HepG2 (cell line): Measurements from ENCODE around the gene ATP2C2. TPM values are rescaled to one million over a fixed set of nuclear protein-coding genes. Genes with fewer than 3 reads are reported as not detected.

Experiments
- HCFC1 ChIP-seq: fragments of 150-350 bp; IDR thresholded peaks from 2 replicates; pipeline ENCODE4 v1.6.1; 2014; ENCODE audit warnings: low read depth, low read length
- MED13 ChIP-seq: sonication (generic); formaldehyde crosslinking; IDR thresholded peaks from 2 replicates; pipeline ENCODE4 v1.5.0; 2020; ENCODE audit warnings: missing genetic modification reagents
- MTA1 ChIP-seq: sonication (generic); formaldehyde crosslinking; IDR thresholded peaks from 2 replicates; pipeline ENCODE4 v1.4.0; 2020; ENCODE audit warnings: missing genetic modification reagents, mild to moderate bottlenecking, borderline replicate concordance
- MXD4 ChIP-seq: IDR thresholded peaks from 2 replicates; pipeline ENCODE4 v1.6.1; 2016; ENCODE audit warnings: mild to moderate bottlenecking, missing biosample characterization, missing genetic modification reagents
- NAIF1 ChIP-seq: sonication (generic); formaldehyde crosslinking; IDR thresholded peaks from 2 replicates; pipeline ENCODE4 v1.5.0; 2020; ENCODE audit warnings: mild to moderate bottlenecking, missing genetic modification reagents, borderline replicate concordance
- RAD21 ChIP-seq: fragments of 450-650 bp; formaldehyde crosslinking; IDR thresholded peaks from 2 replicates; pipeline ENCODE4 v1.5.0; 2020; ENCODE audit warnings: mild to moderate bottlenecking
- SAP130 ChIP-seq: IDR thresholded peaks from 2 replicates; pipeline ENCODE4 v1.6.1; 2016; ENCODE audit warnings: low read depth
- SP140L ChIP-seq: sonication (generic); formaldehyde crosslinking; IDR thresholded peaks from 2 replicates; pipeline ENCODE4 v1.4.0; 2020; ENCODE audit warnings: missing genetic modification reagents, borderline replicate concordance
- TCF7L2 ChIP-seq: IDR thresholded peaks from 2 replicates; pipeline ENCODE4 v1.6.1; 2011; ENCODE audit warnings: mild to moderate bottlenecking, low read depth, low read length, moderate library complexity
- ZBTB21 ChIP-seq: sonication (generic); formaldehyde crosslinking; IDR thresholded peaks from 2 replicates; pipeline ENCODE4 v1.4.0; 2020; ENCODE audit warnings: missing genetic modification reagents
- ZBTB4 ChIP-seq: sonication (generic); formaldehyde crosslinking; IDR thresholded peaks from 2 replicates; pipeline ENCODE4 v1.4.0; 2020; ENCODE audit warnings: missing genetic modification reagents, mild to moderate bottlenecking, borderline replicate concordance
- ZBTB46 ChIP-seq: sonication (generic); formaldehyde crosslinking; IDR thresholded peaks from 2 replicates; pipeline ENCODE4 v1.4.0; 2020; ENCODE audit warnings: mild to moderate bottlenecking, missing genetic modification reagents, borderline replicate concordance
- ZNF761 ChIP-seq: sonication (generic); formaldehyde crosslinking; conservative IDR thresholded peaks from 2 replicates; pipeline ENCODE4 v1.4.0; 2020; ENCODE audit warnings: mild to moderate bottlenecking, missing genetic modification reagents
- polyA plus RNA-seq, 8 experiments: library from polyadenylated mRNA; depleted of rRNA in 3 of 8; stranded (reverse) in 7 of 8; unstranded in 1 of 8; fragments of >200 nt; fragmentation: Illumina TruSeq in 4 of 8; extraction: Trizol in 4 of 8; gene quantifications; 2 replicates each; pipeline versions ENCODE4 v1.2.1 to v1.2.3, GENCODE V29; 2011 to 2016; ENCODE audit warnings: low read depth in 4 of 8, missing spikeins in 1 of 8, mixed read lengths in 1 of 8; ENCODE audit not compliant: insufficient read depth in 1 of 8
- total RNA-seq, 5 experiments: library from RNA; depleted of rRNA; stranded (reverse); fragments of >200 nt; fragmentation: Illumina TruSeq; extraction: Trizol; gene quantifications; 2 replicates each; pipeline ENCODE4 v1.2.3, GENCODE V29; 2016; ENCODE audit warnings: low read depth in 1 of 5
- TF ChIP-seq, protein P1 (sequence below): sonication (generic); formaldehyde crosslinking; IDR thresholded peaks from 2 replicates; pipeline ENCODE4 v1.4.0; 2020; ENCODE audit warnings: missing genetic modification reagents
- TF ChIP-seq, protein P2 (sequence below): sonication (generic); formaldehyde crosslinking; IDR thresholded peaks from 2 replicates; pipeline ENCODE4 v1.4.0; 2020; ENCODE audit warnings: missing genetic modification reagents, borderline replicate concordance
- TF ChIP-seq, protein P3 (sequence below): sonication (generic); formaldehyde crosslinking; IDR thresholded peaks from 2 replicates; pipeline ENCODE4 v1.5.1; 2020; ENCODE audit warnings: missing genetic modification reagents, mild to moderate bottlenecking, borderline replicate concordance

The ATP2C2 gene
- total and polyA plus RNA-seq, 2 of the 13 experiments (the other 11 are each of a cell fraction or from before 2014, with no cell fraction given) = 0.07 TPM; not detected in 1

DNA sequence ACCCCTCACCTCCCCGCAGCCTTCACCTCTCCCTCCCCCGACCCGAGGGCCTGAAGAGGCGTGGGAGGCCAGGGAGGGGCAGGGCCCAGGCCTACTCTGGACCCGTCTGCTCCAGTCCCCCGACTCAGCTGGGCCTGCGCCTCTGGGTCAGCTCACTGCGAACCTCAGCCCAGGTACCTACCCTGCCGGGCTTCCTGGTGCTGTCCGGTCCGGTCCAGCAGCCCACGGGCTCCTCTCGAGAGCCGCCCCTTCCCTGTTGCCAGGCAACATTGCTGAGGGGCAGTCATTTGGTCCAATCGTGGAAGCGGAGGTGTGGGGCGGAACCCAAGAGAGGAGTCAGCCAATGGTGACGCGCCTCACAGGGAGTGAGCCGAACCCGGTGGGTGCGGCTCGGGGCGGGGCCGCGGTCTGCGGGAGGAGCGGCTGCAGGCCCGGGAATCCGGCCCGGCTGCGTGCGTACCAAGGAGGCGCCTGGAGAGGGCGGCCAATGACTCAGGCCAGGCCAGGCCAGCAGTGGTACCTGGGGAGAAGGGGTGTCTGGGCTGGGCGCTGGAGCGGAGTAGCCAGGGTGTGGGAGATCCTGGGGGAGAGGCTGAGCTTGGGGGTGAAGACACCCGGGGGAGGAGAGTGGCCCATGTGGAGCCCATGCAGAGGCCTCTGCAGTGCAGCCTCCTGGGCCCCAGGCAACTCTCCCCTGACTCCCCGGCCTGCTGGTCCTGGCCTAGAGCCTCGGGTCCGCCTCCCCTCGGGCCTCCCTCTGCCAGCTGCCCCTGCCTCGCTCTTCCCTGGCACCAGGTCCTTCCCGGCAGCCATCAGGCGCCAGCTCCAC lies 136.3 kb downstream of the ATP2C2 start, which contains the start of gene MEAK7 (continued):
- TF ChIP-seq HCFC1 (no peak), ZBTB4 (CRISPR knock-in tag) (peak; percentile 82; the same call in 1 of the 2 replicates), SAP130 (CRISPR knock-in tag) (peak; percentile 88), MED13 (CRISPR knock-in tag) (no peak; the same call in 1 of the 2 replicates), ZBTB46 (0 out of 2 replicates have a peak, but pooled peaks have one; percentile 70), MXD4 (peak; percentile 80), RAD21 (CRISPR knock-in tag) (no peak; the same call in 1 of the 2 replicates), ZBTB21 (CRISPR knock-in tag) (no peak), MTA1 (CRISPR knock-in tag) (peak; percentile 35), NAIF1 (CRISPR knock-in tag) (no peak), SP140L (CRISPR knock-in tag) (0 out of 2 replicates have a peak, but pooled peaks have one; percentile 24), ZNF761 (no peak), TCF7L2 (no peak)
- TF ChIP-seq, protein P1, sequence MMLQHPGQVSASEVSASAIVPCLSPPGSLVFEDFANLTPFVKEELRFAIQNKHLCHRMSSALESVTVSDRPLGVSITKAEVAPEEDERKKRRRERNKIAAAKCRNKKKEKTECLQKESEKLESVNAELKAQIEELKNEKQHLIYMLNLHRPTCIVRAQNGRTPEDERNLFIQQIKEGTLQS (CRISPR knock-in tag) = peak; percentile 23
- TF ChIP-seq, protein P2, sequence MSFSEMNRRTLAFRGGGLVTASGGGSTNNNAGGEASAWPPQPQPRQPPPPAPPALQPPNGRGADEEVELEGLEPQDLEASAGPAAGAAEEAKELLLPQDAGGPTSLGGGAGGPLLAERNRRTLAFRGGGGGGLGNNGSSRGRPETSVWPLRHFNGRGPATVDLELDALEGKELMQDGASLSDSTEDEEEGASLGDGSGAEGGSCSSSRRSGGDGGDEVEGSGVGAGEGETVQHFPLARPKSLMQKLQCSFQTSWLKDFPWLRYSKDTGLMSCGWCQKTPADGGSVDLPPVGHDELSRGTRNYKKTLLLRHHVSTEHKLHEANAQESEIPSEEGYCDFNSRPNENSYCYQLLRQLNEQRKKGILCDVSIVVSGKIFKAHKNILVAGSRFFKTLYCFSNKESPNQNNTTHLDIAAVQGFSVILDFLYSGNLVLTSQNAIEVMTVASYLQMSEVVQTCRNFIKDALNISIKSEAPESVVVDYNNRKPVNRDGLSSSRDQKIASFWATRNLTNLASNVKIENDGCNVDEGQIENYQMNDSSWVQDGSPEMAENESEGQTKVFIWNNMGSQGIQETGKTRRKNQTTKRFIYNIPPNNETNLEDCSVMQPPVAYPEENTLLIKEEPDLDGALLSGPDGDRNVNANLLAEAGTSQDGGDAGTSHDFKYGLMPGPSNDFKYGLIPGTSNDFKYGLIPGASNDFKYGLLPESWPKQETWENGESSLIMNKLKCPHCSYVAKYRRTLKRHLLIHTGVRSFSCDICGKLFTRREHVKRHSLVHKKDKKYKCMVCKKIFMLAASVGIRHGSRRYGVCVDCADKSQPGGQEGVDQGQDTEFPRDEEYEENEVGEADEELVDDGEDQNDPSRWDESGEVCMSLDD (CRISPR knock-in tag) = no peak
- TF ChIP-seq, protein P3, sequence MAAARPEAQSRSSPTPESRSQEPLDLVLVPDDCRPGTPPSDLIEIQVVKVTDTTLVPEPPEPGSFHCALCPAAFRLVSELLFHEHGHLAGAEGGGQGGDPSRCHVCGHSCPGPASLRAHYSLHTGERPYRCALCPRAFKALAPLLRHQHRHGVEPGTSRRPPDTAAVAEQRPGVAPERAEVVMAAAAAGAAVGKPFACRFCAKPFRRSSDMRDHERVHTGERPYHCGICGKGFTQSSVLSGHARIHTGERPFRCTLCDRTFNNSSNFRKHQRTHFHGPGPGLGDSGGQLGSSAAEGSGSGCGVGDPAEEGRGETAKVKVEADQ (CRISPR knock-in tag) = no peak
